HG03066 (cell line): Measurements from ENCODE around the gene AP5M1.
"Not testable (repeated sequence)": the region's sequence is repeated elsewhere in the genome, so short reads cannot be mapped to it uniquely, and the experiment has no call there.

ENCODE experiments used
- ATAC-seq: cut with Tn5 transposase; IDR thresholded peaks from one replicate; pipeline ENCODE4 v1.9.1; 2021; ENCODE audit warnings: low read depth; ENCODE audit not compliant: unreplicated experiment

The AP5M1 gene

GRCh38 chr14:57268161-57269069, at the start of gene AP5M1, which contains the start of gene EXOC5:
Gene AP5M1, plus strand, starts transcription at chr14:57268971. Its CDS starts 344 bp downstream, at chr14:57269315.
Gene EXOC5, minus strand, starts transcription at chr14:57268905. Its CDS starts 257 bp downstream, at chr14:57268648.
- peak; percentile 89 for ATAC-seq

- ATAC-seq: no peak
Measured at GRCh38 chr14:57221931-57222330, 46.8 kb upstream of the AP5M1 start.

- no peak for ATAC-seq
Measured at GRCh38 chr14:57227083-57227482, 41.7 kb upstream of the AP5M1 start.

- ATAC-seq: not testable (repeated sequence)
Measured at GRCh38 chr14:57228320-57228719, 40.5 kb upstream of the AP5M1 start.

GRCh38 chr14:57232006-57232405, 36.8 kb upstream of the AP5M1 start:
- ATAC-seq: no peak

- ATAC-seq: not testable (repeated sequence)
Measured at GRCh38 chr14:57240115-57240514, 28.7 kb upstream of the AP5M1 start.

GRCh38 chr14:57243320-57243719, 25.5 kb upstream of the AP5M1 start:
- no peak for ATAC-seq

GRCh38 chr14:57244106-57244505, 24.7 kb upstream of the AP5M1 start:
- ATAC-seq: no peak

GRCh38 chr14:57245941-57246340, 22.8 kb upstream of the AP5M1 start:
- no peak for ATAC-seq

- no peak for ATAC-seq
Measured at GRCh38 chr14:57246933-57247657, 21.7 kb upstream of the AP5M1 start.

GRCh38 chr14:57254884-57255283, 13.9 kb upstream of the AP5M1 start:
- ATAC-seq: no peak

GRCh38 chr14:57258221-57258620, 10.6 kb upstream of the AP5M1 start:
- not testable (repeated sequence) for ATAC-seq

GRCh38 chr14:57259672-57260071, 9.1 kb upstream of the AP5M1 start:
- no peak for ATAC-seq

GRCh38 chr14:57261604-57262003, 7.2 kb upstream of the AP5M1 start:
- no peak for ATAC-seq

- no peak for ATAC-seq
Measured at GRCh38 chr14:57262117-57262516, 6.7 kb upstream of the AP5M1 start.

GRCh38 chr14:57266065-57266464, 2.7 kb upstream of the AP5M1 start:
- ATAC-seq: no peak

GRCh38 chr14:57273236-57273635, 4.5 kb downstream of the AP5M1 start:
- no peak for ATAC-seq

GRCh38 chr14:57274551-57274950, 5.8 kb downstream of the AP5M1 start:
- no peak for ATAC-seq

- no peak for ATAC-seq
Measured at GRCh38 chr14:57275023-57275664, 6.4 kb downstream of the AP5M1 start.

- ATAC-seq: no peak
Measured at GRCh38 chr14:57277062-57277461, 8.3 kb downstream of the AP5M1 start.

- no peak for ATAC-seq
Measured at GRCh38 chr14:57287745-57288144, 19.0 kb downstream of the AP5M1 start.
